HG03095 (cell line): ENCODE data around the gene FOXE1.

Experiments used
- ATAC-seq: cut with Tn5 transposase; IDR thresholded peaks from one replicate; pipeline ENCODE4 v1.9.1; 2021; ENCODE audit warnings: moderate library complexity; ENCODE audit not compliant: unreplicated experiment

Gene FOXE1

DNA sequence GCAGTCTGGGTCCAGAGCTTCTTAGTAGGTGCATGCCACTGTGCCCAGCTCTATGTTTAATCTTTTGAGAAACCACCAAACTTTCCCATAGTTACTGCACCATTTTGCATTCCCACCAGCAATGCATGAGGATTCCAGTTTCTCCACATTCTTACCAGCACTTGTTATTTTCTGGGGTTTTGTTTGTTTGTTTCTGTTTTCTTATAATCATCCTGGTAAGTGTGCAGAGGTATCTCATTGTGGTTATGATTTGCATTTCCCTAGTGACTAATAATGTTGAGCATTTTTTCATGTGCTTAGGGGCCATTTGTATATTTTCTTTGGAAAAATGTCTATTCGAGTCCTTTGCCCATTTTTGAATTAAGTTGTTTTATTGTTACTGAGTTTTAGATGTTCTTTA is 11.4 kb downstream of the FOXE1 start:
- ATAC-seq, result no peak

DNA sequence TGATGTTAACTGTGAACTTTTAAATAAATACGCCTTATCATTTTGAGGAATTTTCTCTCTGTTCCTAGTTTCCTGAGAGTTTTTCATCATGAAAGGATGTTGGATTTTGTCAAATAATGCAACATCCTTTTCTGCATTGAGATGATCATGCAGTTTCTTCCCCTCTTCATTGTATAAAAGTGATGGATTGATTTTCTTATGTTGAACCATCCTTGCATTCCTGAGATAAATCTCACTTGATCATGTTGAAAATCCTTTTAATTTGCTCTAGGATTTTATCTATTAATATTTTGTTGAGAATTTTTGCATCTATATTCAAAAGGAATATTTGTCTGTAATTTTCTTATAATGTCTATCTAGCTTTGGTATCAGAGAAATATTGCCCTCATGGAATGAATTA is 13.3 kb downstream of the FOXE1 start:
- no peak for ATAC-seq

- ATAC-seq, result no peak
These were observed 13.8 kb downstream of the FOXE1 start for GRCh38 chr9:97866848-97867247.

DNA sequence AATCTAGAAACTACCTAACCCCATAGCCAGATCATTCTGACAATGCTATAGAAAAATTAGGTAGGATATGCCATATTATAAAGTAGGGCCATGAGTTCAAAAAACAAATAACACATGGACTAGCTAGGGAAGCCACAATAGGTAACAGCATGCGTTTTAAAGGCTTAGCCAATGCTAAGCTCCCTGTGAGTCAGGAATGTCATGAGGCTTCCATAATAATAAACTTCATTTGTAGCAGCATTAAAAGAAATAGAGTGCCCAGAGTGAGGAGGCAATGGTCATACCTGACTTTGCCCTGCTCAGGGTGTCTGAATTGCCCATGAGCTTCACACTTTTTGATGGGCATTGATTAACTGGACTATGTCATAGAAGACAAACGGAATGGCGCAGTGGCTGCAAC is 15.8 kb downstream of the FOXE1 start:
- ATAC-seq, result no peak

- no peak for ATAC-seq
These were observed 20.4 kb downstream of the FOXE1 start for GRCh38 chr9:97873425-97873824.

GRCh38 chr9:97873882-97874281 is 20.9 kb downstream of the FOXE1 start:
- ATAC-seq, result no peak

GRCh38 chr9:97874624-97875023 is 21.6 kb downstream of the FOXE1 start:
- no peak for ATAC-seq

DNA sequence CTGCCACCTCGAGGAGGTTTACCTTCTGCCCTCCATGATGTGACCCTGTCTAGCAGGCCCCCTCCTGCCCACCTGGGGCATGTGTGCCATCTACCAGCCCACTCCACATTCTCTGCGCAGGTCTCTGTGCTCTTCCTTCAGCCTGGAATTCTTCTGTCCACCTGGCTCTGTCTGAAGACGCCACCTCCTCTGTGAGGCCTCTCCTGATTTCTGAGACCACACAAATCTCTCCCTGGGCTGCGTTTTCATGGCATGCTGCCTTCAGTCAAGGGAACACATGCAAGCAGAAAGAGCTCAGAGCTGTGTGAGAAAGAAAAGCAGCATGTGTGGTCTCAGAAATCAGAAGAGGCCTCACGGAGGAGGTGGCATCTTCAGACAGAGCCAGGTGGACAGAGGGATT is 22.1 kb downstream of the FOXE1 start:
- ATAC-seq, result no peak

- ATAC-seq, result no peak
These were observed 23.0 kb downstream of the FOXE1 start for GRCh38 chr9:97876061-97876460.

DNA sequence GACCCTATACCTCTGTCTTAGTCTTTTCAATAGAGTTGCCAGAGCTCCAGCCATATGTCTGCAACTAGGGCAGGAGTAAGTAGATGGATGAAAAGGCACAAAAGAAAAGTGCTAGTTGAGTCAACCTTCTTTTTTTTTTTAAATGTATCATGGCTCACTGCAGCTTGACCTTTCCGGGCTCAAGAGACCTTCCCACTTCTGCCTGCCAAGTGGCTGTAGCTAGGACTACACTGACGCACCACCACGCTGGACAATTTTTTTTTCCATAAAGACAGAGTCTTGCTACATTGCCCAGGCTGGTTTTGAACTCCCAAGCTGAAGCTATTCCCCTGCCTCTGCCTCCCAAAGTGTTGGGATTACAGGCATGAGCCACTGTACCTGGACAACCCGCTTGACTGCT is 27.3 kb downstream of the FOXE1 start:
- ATAC-seq, result no peak

DNA sequence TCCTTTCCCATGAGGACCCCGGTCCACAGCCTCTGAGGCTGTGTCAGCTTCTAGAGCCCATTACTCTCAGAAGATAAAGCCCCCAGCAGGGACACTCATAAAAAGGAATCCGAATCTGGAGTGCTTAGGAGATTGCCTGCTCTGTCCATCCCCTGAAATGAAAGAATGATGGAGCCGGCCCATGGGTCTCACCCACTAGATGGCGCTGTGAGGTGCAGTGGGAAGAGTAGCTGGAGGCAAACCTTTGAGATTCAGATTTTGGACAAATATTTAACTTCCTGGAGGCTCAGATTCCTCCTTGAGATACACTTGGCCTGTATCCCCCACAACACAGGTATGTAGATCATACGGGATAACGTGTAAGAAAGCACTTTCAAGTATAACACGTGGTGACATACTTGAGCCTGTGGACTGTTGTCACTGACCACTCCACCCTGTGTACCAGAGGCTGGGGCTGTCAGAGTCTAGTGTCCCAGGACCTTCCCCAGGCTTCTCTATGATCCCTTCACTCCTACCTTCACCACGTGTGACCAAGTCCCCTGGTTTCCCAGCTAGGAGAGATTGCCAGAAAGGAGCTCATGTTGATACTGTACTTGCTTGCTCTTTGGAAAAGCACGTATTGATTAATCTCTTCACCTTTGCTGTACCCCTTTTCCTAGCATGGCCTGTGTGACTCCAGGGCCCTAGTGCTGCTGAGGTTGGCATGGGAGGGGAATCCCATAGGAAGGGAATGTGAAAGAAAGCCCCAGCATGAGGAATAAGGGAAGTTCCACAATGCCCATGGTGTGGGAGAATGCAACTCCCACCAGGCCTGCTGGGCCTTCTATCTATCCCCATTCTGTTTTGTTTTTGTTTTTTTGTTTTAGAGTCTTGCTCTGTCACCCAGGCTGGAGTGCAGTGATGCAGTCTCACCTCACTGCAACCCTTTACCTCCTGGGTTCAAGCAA is 37.2 kb downstream of the FOXE1 start:
- no peak for ATAC-seq

DNA sequence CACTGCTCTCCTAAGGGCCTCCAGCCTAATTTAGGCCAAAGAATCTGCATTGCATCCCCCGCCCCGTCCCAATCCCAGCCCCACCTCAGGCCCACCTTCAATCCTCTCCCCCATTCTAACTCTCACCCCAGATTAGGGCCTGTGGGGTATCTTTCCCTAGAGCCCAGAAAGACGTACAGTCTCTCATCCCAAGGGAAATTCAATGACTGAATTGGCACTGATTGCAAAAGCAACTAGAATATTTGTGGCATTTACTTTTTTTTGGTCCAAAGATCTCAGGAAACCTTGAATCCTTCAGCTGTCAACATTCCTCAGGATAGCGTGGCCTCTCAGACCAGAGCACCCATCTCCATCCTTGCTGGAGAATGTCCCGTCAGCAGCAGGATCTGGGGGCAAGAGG is 38.7 kb downstream of the FOXE1 start:
- ATAC-seq, result no peak

DNA sequence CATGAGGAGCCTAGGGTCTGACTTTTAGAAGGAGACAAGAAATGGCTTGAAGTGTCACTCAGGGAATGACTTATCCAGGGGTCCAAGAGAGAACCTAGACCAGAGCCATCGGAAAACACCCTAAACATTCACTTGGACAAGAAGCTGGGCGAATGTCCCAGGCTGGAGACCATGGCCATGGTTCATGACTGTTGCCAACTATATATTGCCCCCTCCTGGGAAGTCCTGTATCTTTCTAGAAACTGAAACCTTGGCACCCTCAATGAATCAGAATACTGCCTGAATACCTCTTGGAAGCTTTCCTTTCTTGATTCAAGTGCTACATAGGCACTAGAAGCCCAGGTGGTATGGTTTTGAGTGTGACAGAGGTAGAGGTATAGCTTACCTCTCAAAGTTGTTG is 39.4 kb downstream of the FOXE1 start:
- ATAC-seq, result no peak

- ATAC-seq, result no peak
These were observed 42.2 kb downstream of the FOXE1 start for GRCh38 chr9:97895211-97895610.

DNA sequence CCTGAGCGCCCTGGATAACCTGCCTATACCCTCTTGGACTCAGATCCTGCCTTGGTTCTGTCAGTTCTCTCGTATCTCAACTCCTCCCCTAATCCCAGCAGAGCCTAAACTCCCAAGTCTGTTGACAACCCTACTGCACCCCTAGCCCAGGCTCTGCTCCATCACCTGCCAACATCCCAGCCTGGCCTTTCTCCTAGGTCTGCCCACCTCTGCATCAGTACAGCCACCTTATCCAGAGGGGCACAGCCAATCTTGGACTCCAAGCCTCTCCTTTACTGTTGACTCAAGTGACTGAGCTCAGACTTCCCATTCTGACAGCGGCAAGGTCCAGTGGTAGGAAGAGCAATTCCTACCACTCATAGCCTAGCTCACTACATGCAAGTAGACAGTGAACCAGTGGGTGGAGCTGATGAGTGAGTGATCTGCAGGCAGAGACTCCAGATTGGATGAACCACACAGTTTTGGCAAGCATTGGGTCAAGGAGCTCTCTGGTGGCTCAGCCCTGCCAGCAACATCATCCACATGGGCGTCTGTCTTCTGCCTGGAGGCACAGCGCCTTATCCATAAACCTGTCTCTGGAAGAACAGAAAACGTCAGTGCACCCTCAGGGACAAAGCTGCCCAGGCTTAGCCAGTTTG is 42.8 kb downstream of the FOXE1 start:
- ATAC-seq, result no peak

GRCh38 chr9:97900103-97900737 is 47.2 kb downstream of the FOXE1 start:
- ATAC-seq, result no peak

DNA sequence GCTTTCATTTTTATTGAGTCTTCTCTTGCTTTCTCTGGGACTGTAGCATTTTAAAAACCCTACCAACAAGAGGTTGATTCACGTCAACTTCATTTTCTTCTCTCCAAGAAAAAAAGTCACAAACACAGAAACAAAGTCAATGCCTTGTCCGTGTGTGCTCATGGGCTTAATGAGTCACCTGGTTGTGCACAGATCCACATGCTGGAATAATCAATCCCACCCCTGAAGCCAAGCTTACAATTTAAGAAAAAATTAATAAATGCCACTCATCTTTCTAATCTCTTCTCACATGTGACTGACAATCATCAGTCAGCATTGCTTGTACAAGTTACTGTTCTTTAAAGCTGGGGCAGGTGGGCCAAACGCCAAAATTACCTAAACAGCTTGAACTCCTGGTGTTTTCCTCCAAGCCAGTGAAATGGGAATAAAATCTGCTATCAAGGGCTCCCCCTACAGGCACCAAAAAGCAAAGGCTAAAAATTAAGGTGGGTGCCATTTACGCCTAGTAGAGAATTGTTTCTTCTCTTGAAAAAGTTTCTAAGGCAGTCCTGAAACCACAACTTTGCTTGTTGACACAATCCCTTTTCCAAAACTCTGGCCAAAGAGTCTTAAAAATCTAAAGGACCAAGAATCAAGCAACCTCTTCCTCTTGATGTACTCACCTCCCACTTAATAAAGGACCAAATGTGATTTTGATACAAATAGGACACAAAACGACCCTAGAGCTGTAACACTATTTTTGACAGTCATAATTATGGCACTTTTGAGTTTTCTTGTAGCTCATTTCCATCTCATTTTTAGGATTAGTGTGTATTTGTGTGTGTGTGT is 47.9 kb downstream of the FOXE1 start:
- ATAC-seq, result no peak

- no peak for ATAC-seq
These were observed 50.2 kb downstream of the FOXE1 start for GRCh38 chr9:97903177-97903576.

- no peak for ATAC-seq
These were observed 51.7 kb downstream of the FOXE1 start for GRCh38 chr9:97904725-97905124.

- ATAC-seq, result no peak
These were observed 52.2 kb downstream of the FOXE1 start for GRCh38 chr9:97905228-97905627.
